Dendritic cell treated with granulocyte-macrophage colony-stimulating factor and Interleukin-4, amounts not matched to agents 40 ng/mL and 50 ng/mL, for 4 days (primary cell): ENCODE results near the gene MYZAP.
"Not testable (repeated sequence)": the region's sequence is repeated elsewhere in the genome, so short reads cannot be mapped to it uniquely, and the experiment has no call there.

Source experiments
- H3K27ac Mint-ChIP-seq: one replicate; pipeline ENCODE4 v1.8.0; 2022; ENCODE audit warnings: mild to moderate bottlenecking, mixed read lengths
- H3K27me3 Mint-ChIP-seq: one replicate; pipeline ENCODE4 v1.8.0; 2022; ENCODE audit warnings: mild to moderate bottlenecking, mixed read lengths
- H3K36me3 Mint-ChIP-seq: one replicate; pipeline ENCODE4 v1.8.0; 2022; ENCODE audit warnings: low read depth, mixed read lengths
- H3K4me1 Mint-ChIP-seq: one replicate; pipeline ENCODE4 v1.8.0; 2022; ENCODE audit warnings: low read depth, mixed read lengths
- H3K4me3 Mint-ChIP-seq: one replicate; pipeline ENCODE4 v1.8.0; 2022; ENCODE audit warnings: mild to moderate bottlenecking, moderate library complexity, mixed read lengths
- H3K9me3 Mint-ChIP-seq: one replicate; pipeline ENCODE4 v1.8.0; 2022; ENCODE audit warnings: mixed read lengths
- intact Hi-C: fragments of 100-400 bp; cut with micrococcal nuclease; formaldehyde crosslinking; loops from one replicate; pipeline ENCODE4 v1.15.0; 2022

Gene MYZAP

GRCh38 chr15:57606816-57607215 is 15.1 kb downstream of the MYZAP start:
- Mint-ChIP-seq H3K4me3 (no peak overlapping the region), H3K27ac (peak overlapping the region; percentile 57), H3K9me3 (no peaks in the 10 kb centered on the region), H3K36me3 (peaks cover 52% of the 10 kb centered on the region), H3K4me1 (peaks cover 35% of the 10 kb centered on the region), H3K27me3 (no peaks in the 10 kb centered on the region)
- intact Hi-C loops = no loop called here

- Mint-ChIP-seq H3K27ac (peak overlapping the region; percentile 84), H3K27me3 (no peaks in the 10 kb centered on the region), H3K9me3 (no peaks in the 10 kb centered on the region), H3K36me3 (peaks cover 52% of the 10 kb centered on the region), H3K4me3 (no peak overlapping the region), H3K4me1 (peaks cover 34% of the 10 kb centered on the region)
- intact Hi-C loops = no loop called here
Measured at GRCh38 chr15:57607570-57608000, 15.9 kb downstream of the MYZAP start.

- Mint-ChIP-seq H3K9me3 (no peaks in the 10 kb centered on the region), H3K4me1 (peaks cover 45% of the 10 kb centered on the region), H3K36me3 (peaks cover 48% of the 10 kb centered on the region), H3K27ac (peak overlapping the region; percentile 64), H3K4me3 (no peak overlapping the region), H3K27me3 (no peaks in the 10 kb centered on the region)
- intact Hi-C loops = loop anchor here (2.0 kb wide), 1 partner anchor 49 kb away; no protein-coding TSS in a partner anchor
Measured at GRCh38 chr15:57609805-57610529, 18.3 kb downstream of the MYZAP start.

GRCh38 chr15:57611123-57611522 is 19.4 kb downstream of the MYZAP start:
- Mint-ChIP-seq H3K36me3 (peaks cover 44% of the 10 kb centered on the region), H3K4me3 (no peak overlapping the region), H3K4me1 (peaks cover 53% of the 10 kb centered on the region), H3K9me3 (no peaks in the 10 kb centered on the region), H3K27ac (no peak overlapping the region), H3K27me3 (no peaks in the 10 kb centered on the region)
- intact Hi-C loops = loop anchor here (2.0 kb wide), 1 partner anchor 50 kb away; no protein-coding TSS in a partner anchor

- intact Hi-C loops = loop anchor here (2.0 kb wide), 1 partner anchor 51 kb away; no protein-coding TSS in a partner anchor
- H3K27me3 Mint-ChIP-seq = no peaks in the 10 kb centered on the region
Measured at GRCh38 chr15:57611938-57612337, 20.2 kb downstream of the MYZAP start.

GRCh38 chr15:57614241-57614640 is 22.5 kb downstream of the MYZAP start:
- Mint-ChIP-seq H3K27ac (peak overlapping the region; percentile 57), H3K4me3 (no peak overlapping the region), H3K27me3 (no peaks in the 10 kb centered on the region), H3K4me1 (peaks cover 29% of the 10 kb centered on the region), H3K9me3 (no peaks in the 10 kb centered on the region), H3K36me3 (peaks cover 41% of the 10 kb centered on the region)
- intact Hi-C loops = no loop called here

More at GRCh38 chr15:57611938-57612337, 20.2 kb downstream of the MYZAP start:
- Mint-ChIP-seq H3K4me3 (no peak overlapping the region), H3K4me1 (peaks cover 50% of the 10 kb centered on the region), H3K27ac (no peak overlapping the region), H3K36me3 (peaks cover 41% of the 10 kb centered on the region), H3K9me3 (no peaks in the 10 kb centered on the region)

- H3K9me3 Mint-ChIP-seq, H3K4me3 Mint-ChIP-seq, intact Hi-C loops, H3K27me3 Mint-ChIP-seq: not testable (repeated sequence)
- peaks cover 19% of the 10 kb centered on the region for H3K4me1 Mint-ChIP-seq
- H3K36me3 Mint-ChIP-seq = peaks cover 50% of the 10 kb centered on the region
- peak overlapping the region; percentile 57 for H3K27ac Mint-ChIP-seq
Measured at GRCh38 chr15:57615951-57616496, 24.3 kb downstream of the MYZAP start.

GRCh38 chr15:57618325-57618724 is 26.6 kb downstream of the MYZAP start:
- Mint-ChIP-seq H3K9me3 (no peaks in the 10 kb centered on the region), H3K4me3 (no peak overlapping the region), H3K27me3 (no peaks in the 10 kb centered on the region), H3K4me1 (peaks cover 19% of the 10 kb centered on the region), H3K27ac (no peak overlapping the region), H3K36me3 (peaks cover 70% of the 10 kb centered on the region)
- intact Hi-C loops = no loop called here

- H3K27ac Mint-ChIP-seq = no peak overlapping the region
- H3K4me1 Mint-ChIP-seq = peaks cover 11% of the 10 kb centered on the region
- H3K9me3 Mint-ChIP-seq = no peaks in the 10 kb centered on the region
- peaks cover 74% of the 10 kb centered on the region for H3K36me3 Mint-ChIP-seq
- no peak overlapping the region for H3K4me3 Mint-ChIP-seq
- no peaks in the 10 kb centered on the region for H3K27me3 Mint-ChIP-seq
- intact Hi-C loops = no loop called here
Measured at GRCh38 chr15:57619746-57620145, 28.0 kb downstream of the MYZAP start.

- Mint-ChIP-seq H3K36me3 (peaks cover 81% of the 10 kb centered on the region), H3K9me3 (no peaks in the 10 kb centered on the region), H3K4me3 (no peak overlapping the region), H3K4me1 (peaks cover 7% of the 10 kb centered on the region), H3K27me3 (peaks cover 4% of the 10 kb centered on the region), H3K27ac (no peak overlapping the region)
- intact Hi-C loops = no loop called here
Measured at GRCh38 chr15:57624730-57625129, 33.0 kb downstream of the MYZAP start.

- Mint-ChIP-seq H3K4me1 (peaks cover 7% of the 10 kb centered on the region), H3K27ac (no peak overlapping the region), H3K9me3 (no peaks in the 10 kb centered on the region), H3K36me3 (peaks cover 82% of the 10 kb centered on the region), H3K27me3 (peaks cover 4% of the 10 kb centered on the region), H3K4me3 (no peak overlapping the region)
- intact Hi-C loops = no loop called here
Measured at GRCh38 chr15:57625703-57626448, 34.2 kb downstream of the MYZAP start.

GRCh38 chr15:57626713-57627440 is 35.2 kb downstream of the MYZAP start:
- H3K4me3 Mint-ChIP-seq = no peak overlapping the region
- H3K36me3 Mint-ChIP-seq = peaks cover 85% of the 10 kb centered on the region
- H3K27me3 Mint-ChIP-seq = peaks cover 4% of the 10 kb centered on the region
- H3K9me3 Mint-ChIP-seq = no peaks in the 10 kb centered on the region
- intact Hi-C loops = no loop called here
- no peak overlapping the region for H3K27ac Mint-ChIP-seq
- H3K4me1 Mint-ChIP-seq = peaks cover 7% of the 10 kb centered on the region

GRCh38 chr15:57631386-57632110 is 39.8 kb downstream of the MYZAP start:
- Mint-ChIP-seq H3K27ac (no peak overlapping the region), H3K27me3 (peaks cover 4% of the 10 kb centered on the region), H3K36me3 (peaks cover 87% of the 10 kb centered on the region), H3K4me1 (peaks cover 7% of the 10 kb centered on the region), H3K9me3 (no peaks in the 10 kb centered on the region), H3K4me3 (no peak overlapping the region)
- intact Hi-C loops = no loop called here
